Ishikawa (cell line): ENCODE results near the gene CEP95.

Experiments used
- CEBPB ChIP-seq: IDR thresholded peaks from 2 replicates; pipeline ENCODE4 v1.6.1; 2012
- CREB1 ChIP-seq: IDR thresholded peaks from 2 replicates; pipeline ENCODE4 v1.6.1; 2012; ENCODE audit warnings: low read depth
- EGR1 ChIP-seq: IDR thresholded peaks from 2 replicates; pipeline ENCODE4 v1.6.1; 2012
- EP300 ChIP-seq: IDR thresholded peaks from 2 replicates; pipeline ENCODE4 v1.6.1; 2012; ENCODE audit warnings: borderline replicate concordance
- FOXM1 ChIP-seq: IDR thresholded peaks from 2 replicates; pipeline ENCODE4 v1.6.1; 2012; ENCODE audit warnings: low read depth, borderline replicate concordance
- MAX ChIP-seq: IDR thresholded peaks from 2 replicates; pipeline ENCODE4 v1.6.1; 2012
- NFIC ChIP-seq: IDR thresholded peaks from 2 replicates; pipeline ENCODE4 v1.6.1; 2012
- RAD21 ChIP-seq: IDR thresholded peaks from 2 replicates; pipeline ENCODE4 v1.6.1; 2012; ENCODE audit warnings: low read depth
- REST ChIP-seq: IDR thresholded peaks from 2 replicates; pipeline ENCODE4 v1.6.1; 2012; ENCODE audit warnings: low read depth, mild to moderate bottlenecking
- TAF1 ChIP-seq: IDR thresholded peaks from 2 replicates; pipeline ENCODE4 v1.6.1; 2012; ENCODE audit warnings: low read depth, mild to moderate bottlenecking
- TCF12 ChIP-seq: IDR thresholded peaks from 2 replicates; pipeline ENCODE4 v1.6.1; 2012; ENCODE audit warnings: low read depth
- TEAD4 ChIP-seq: IDR thresholded peaks from 2 replicates; pipeline ENCODE4 v1.6.1; 2012
- YY1 ChIP-seq: IDR thresholded peaks from 2 replicates; pipeline ENCODE4 v1.6.1; 2012; ENCODE audit warnings: low read depth
- ZBTB7A ChIP-seq: IDR thresholded peaks from 2 replicates; pipeline ENCODE4 v1.6.1; 2012; ENCODE audit warnings: low read depth
- TF ChIP-seq, protein P1 (sequence below): IDR thresholded peaks from 2 replicates; pipeline ENCODE4 v1.6.1; 2012

The CEP95 gene

GRCh38 chr17:64506201-64506575 lies 589 bp upstream of the CEP95 start, which contains the start of gene DDX5:
DDX5 (minus strand) TSS chr17:64506289; CDS start chr17:64506119, 170 bp downstream.
- TF ChIP-seq MAX (no peak), EGR1 (peak; percentile 98), TEAD4 (peak; percentile 64), NFIC (0 out of 2 replicates have a peak, but pooled peaks have one; percentile 11), CREB1 (peak; percentile 57; the same call in 1 of the 2 replicates), EP300 (peak; percentile 16; the same call in 1 of the 2 replicates), TAF1 (peak; percentile 95)
- TF ChIP-seq, protein P1, sequence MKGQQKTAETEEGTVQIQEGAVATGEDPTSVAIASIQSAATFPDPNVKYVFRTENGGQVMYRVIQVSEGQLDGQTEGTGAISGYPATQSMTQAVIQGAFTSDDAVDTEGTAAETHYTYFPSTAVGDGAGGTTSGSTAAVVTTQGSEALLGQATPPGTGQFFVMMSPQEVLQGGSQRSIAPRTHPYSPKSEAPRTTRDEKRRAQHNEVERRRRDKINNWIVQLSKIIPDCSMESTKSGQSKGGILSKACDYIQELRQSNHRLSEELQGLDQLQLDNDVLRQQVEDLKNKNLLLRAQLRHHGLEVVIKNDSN, result no peak

- TF ChIP-seq TEAD4, result no peak
- TF ChIP-seq YY1, result no peak
Observed at GRCh38 chr17:64507413-64507782, 621 bp downstream of the CEP95 start.

- TF ChIP-seq FOXM1, result no peak
- TF ChIP-seq RAD21, result no peak
- TF ChIP-seq EP300, result no peak
- TF ChIP-seq, protein P1, result no peak
- no peak for TF ChIP-seq MAX
- TF ChIP-seq NFIC, result no peak
- no peak for TF ChIP-seq CREB1
- TF ChIP-seq TAF1, result no peak
- TF ChIP-seq YY1, result no peak
- TF ChIP-seq EGR1, result no peak
- no peak for TF ChIP-seq TEAD4
- TF ChIP-seq REST, result no peak
- TF ChIP-seq TCF12, result no peak
- TF ChIP-seq CEBPB, result no peak
- TF ChIP-seq ZBTB7A, result no peak
Observed at GRCh38 chr17:64508683-64509082, 1.9 kb downstream of the CEP95 start.

- TF ChIP-seq CEBPB (no peak), REST (no peak), TEAD4 (no peak), TCF12 (no peak), EP300 (no peak), ZBTB7A (no peak), YY1 (no peak), RAD21 (no peak), MAX (no peak), TAF1 (no peak)
- TF ChIP-seq, protein P1, result no peak
Observed at GRCh38 chr17:64509179-64509578, 2.4 kb downstream of the CEP95 start.

DNA sequence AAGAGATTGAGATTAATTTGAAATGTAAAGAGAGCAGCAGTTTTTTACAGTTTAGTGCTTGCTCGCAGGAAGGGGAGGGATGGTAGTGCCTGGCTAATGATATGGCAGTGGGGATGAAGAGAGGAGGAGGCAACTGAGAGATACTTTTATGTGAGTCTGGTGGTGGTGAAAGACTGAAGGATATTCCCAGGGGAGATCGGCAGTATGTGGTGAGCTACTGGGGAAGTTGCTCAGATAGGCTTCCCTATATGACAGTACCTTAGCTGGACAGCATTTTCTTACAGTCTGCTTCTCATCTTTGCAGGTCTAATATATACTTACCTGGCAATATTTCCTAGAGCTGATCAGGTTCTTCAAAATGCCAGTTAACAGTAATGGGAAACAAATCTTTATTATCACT lies 8.6 kb downstream of the CEP95 start:
- TF ChIP-seq MAX (no peak), NFIC (no peak), EP300 (no peak), YY1 (no peak), RAD21 (no peak), TAF1 (no peak), CEBPB (no peak), ZBTB7A (no peak), TEAD4 (no peak), REST (no peak), TCF12 (no peak), EGR1 (no peak), CREB1 (no peak), FOXM1 (no peak)
- TF ChIP-seq, protein P1, result no peak
